Right lobe of liver (tissue), 6 donors: ENCODE results near the gene ORMDL1. TPM values are rescaled to one million over a fixed set of nuclear protein-coding genes. Genes with fewer than 3 reads are reported as not detected.

Source experiments
- ATAC-seq, 4 donors: fragments of 200-7000 bp; cut with Tn5 transposase; one replicate each; pipeline ENCODE4 v1.9.1; 2020; ENCODE audit warnings: mild to moderate bottlenecking in 4 of 4, moderate library complexity in 4 of 4
- DNase-seq, 3 donors: peaks; one replicate each; pipeline ENCODE4 v3.0.0-alpha.2; 2020
- H3K27ac ChIP-seq, 3 donors: fragments of 200-600 bp; one replicate each; pipeline ENCODE4 v1.8.0; 2022
- H3K27me3 ChIP-seq, 2 donors: fragments of 200-600 bp; one replicate each; pipeline ENCODE4 v1.8.0; 2022
- H3K36me3 ChIP-seq, 4 donors: fragments of 200-600 bp; sonication (generic) in 1 of 4; one replicate each; pipeline versions ENCODE4 v1.5.1 to v1.8.0; 2017 to 2022; ENCODE audit warnings: control low read depth in 1 of 4
- H3K4me1 ChIP-seq, 4 donors: fragments of 200-600 bp; sonication (generic) in 1 of 4; one replicate each; pipeline versions ENCODE4 v1.5.1 to v1.8.0; 2017 to 2022; ENCODE audit warnings: control low read depth in 1 of 4
- H3K4me3 ChIP-seq, 3 donors: fragments of 200-600 bp; one replicate each; pipeline ENCODE4 v1.8.0; 2022
- H3K9me3 ChIP-seq, 4 donors: fragments of 200-600 bp; sonication (generic) in 1 of 4; one replicate each; pipeline versions ENCODE4 v1.5.1 to v1.8.0; 2017 to 2022; ENCODE audit warnings: control low read depth in 1 of 4
- CTCF ChIP-seq, 4 donors: fragments of 200-600 bp in 3 of 4; fragments of 450-650 bp in 1 of 4; IDR thresholded peaks; one replicate each; pipeline versions ENCODE4 v1.5.1 to v1.8.0; 2016 to 2022; ENCODE audit warnings: antibody characterized with exemption in 4 of 4, mild to moderate bottlenecking in 2 of 4
- POLR2A ChIP-seq: fragments of 450-650 bp; IDR thresholded peaks from one replicate; pipeline ENCODE4 v1.6.1; 2017; ENCODE audit warnings: antibody characterized with exemption, mild to moderate bottlenecking
- WGBS: methylation state at CpG from one replicate; pipeline ENCODE4 v1.1.6; 2018; ENCODE audit warnings: low coverage, low lambda C conversion rate; ENCODE audit not compliant: insufficient coverage; ENCODE audit errors: missing lambda C conversion rate; 5-methylcytosine and 5-hydroxymethylcytosine counted together
- intact Hi-C, 2 donors: fragments of 100-400 bp; cut with DNase I; formaldehyde crosslinking; loops; one replicate each; pipeline versions ENCODE4 v1.11.2 to v1.14.1; 2022
- total RNA-seq, 6 experiments: library from RNA; depleted of rRNA in 2 of 6; stranded (reverse); fragments of >200 nt in 2 of 6; fragmentation: NEBNext Ultra II Directional in 3 of 6; extraction: Animal tissue kit (Norgen Biotek cat#: 25700) in 3 of 6; gene quantifications; one replicate each; pipeline versions ENCODE4 v1.1.0 to v1.2.4, GENCODE V29; 2016 to 2023
- donor health status: DM: no; HTN: yes; CAD: no.
- donor health status: DM: no; HTN: no; CAD: no.
- donor health status: DM: no; HTN: no; CAD: no.
- donor health status: DM: no; HTN: yes; CAD: no.
- donor health status: DM: no; HTN: yes; CAD: no.

The ORMDL1 gene
- total RNA-seq, 6 experiments from 2014 or later, result 19.1 to 46.1 (median 28.7) TPM

DNA sequence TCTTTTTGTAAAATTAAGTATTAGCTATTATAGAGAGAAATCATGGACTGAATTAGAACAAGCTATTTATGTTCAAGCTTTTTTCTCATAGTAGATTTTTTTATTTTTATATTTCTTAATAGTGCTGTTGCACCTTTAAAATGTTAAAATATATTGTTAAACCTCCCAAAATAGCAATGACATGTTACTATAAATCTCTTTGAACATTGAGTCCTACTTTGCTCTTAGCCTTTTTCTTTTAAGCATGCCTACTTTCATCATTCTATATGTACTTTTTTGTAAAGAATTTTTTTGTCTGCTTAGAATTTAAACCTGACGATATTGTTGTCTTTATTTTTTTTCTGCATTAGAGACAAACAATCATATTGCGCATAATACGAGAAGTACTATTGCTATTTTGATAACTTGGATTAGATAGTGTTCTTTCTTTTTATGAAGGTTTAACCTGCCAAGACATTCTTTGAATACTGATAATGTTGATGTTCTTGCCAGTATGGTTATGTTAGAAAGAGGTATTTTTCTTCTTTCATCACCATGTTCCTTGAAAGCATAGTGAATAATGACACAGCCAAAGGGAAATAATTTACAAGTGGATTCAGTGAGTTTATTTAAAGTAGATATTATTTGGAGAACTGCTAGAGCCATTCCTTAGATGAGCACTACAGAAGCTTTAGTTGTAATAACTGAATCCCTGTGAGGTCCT, 40.7 kb upstream of the ORMDL1 start:
- TF ChIP-seq CTCF (IDR thresholded peaks at IDR 0.05) (no peak), POLR2A (no peak)
- H3K9me3 ChIP-seq, result no peaks in the 10 kb centered on the region
- 83% methylated on average over 3 of the region's 3 CpGs for WGBS

DNA sequence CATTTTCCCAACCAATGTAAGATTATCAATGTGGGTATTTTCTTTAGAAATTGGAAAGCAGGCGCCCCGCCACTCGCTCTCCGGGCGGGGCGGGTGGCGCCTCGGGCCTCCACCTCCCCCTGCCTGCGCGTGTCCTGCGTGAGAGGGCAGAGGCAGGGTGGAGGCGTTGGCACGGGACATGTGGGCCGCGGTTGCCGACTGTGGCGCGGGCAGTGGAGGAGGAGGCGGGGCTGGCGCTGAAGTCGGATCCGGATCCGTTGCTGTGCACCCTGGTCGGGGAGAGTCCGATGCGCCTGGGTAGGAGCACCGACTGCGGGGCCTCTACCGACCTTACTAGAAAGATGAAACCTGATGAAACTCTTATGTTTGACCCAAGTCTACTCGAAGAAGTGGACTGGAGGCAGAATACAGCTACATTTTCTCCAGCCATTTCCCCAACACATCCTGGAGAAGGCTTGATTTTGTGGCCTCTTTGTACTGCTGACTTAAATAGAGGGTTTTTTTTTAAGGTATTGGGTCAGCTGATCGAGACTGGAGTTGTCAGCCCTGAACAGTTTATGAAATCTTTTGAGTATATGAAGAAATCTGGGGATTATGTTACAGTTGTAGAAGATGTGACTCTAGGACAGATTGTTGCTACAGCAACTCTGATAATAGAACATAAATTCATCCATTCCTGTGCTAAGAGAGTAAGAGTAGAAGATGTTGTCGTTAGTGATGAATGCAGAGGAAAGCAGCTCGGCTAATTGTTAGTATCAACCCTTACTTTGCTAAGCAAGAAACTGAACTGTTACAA, 38.0 kb upstream of the ORMDL1 start:
- Histone ChIP-seq H3K4me1 (no peaks in the 10 kb centered on the region), H3K4me3 (no peak overlapping the region), H3K27ac (no peak overlapping the region), H3K9me3 (no peaks in the 10 kb centered on the region), H3K27me3 (no peaks in the 10 kb centered on the region), H3K36me3 (peaks cover 0 to 5% (median 0%) of the 10 kb centered on the region in 4 donors)
- intact Hi-C loops, result no loop called here
- DNase-seq, result peak in 1 of 3 donors; percentile 52
- no peak for ATAC-seq
- TF ChIP-seq CTCF (IDR thresholded peaks at IDR 0.05) (no peak), POLR2A (no peak)
- 98% methylated on average over 14 of the region's 33 CpGs for WGBS

More for the DNA sequence above, 40.7 kb upstream of the ORMDL1 start:
- no peak overlapping the region for H3K27ac ChIP-seq
- H3K4me3 ChIP-seq, result no peak overlapping the region
- intact Hi-C loops, result no loop called here
- no peak for ATAC-seq
- H3K27me3 ChIP-seq, result no peaks in the 10 kb centered on the region
- no peaks in the 10 kb centered on the region for H3K4me1 ChIP-seq
- H3K36me3 ChIP-seq, result no peaks in the 10 kb centered on the region
- DNase-seq, result no peak

DNA sequence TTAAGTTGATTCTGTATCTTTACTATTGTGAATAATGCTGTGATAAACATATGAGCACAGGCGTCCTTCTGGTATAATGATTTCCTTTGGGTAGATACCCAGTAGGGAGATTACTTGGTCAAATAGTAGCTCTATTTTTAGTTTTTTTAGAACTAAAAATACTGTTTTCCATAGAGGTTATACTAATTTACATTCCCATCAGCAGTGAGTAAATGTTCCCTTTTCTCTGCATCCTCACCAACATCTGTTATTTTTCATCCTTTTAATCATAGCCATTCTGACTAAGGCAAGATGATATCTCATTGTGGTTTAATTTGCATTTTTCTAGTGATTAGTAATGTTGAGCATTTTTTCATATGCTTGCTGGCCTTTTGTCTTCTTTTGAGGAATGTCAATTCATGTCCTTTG, 35.2 kb upstream of the ORMDL1 start:
- DNase-seq (no peak), ATAC-seq (no peak)
- no peak for TF ChIP-seq CTCF (IDR thresholded peaks at IDR 0.05)
- TF ChIP-seq POLR2A, result no peak
- Histone ChIP-seq H3K4me1 (no peaks in the 10 kb centered on the region), H3K4me3 (no peak overlapping the region), H3K27ac (no peak overlapping the region), H3K9me3 (no peaks in the 10 kb centered on the region), H3K36me3 (peaks cover 0 to 5% (median 0%) of the 10 kb centered on the region in 4 donors), H3K27me3 (no peaks in the 10 kb centered on the region)
- WGBS, result 88% methylated on average over 1 of the region's 1 CpG
- intact Hi-C loops, result no loop called here

GRCh38 chr2:189818249-189819038, 34.3 kb upstream of the ORMDL1 start:
- intact Hi-C loops, result no loop called here
- H3K4me1 ChIP-seq, result no peaks in the 10 kb centered on the region
- ATAC-seq, result no peak

More at GRCh38 chr2:189818249-189819038, 34.3 kb upstream of the ORMDL1 start:
- no peaks in the 10 kb centered on the region for H3K9me3 ChIP-seq
- no peak overlapping the region for H3K4me3 ChIP-seq
- no peak for DNase-seq
- no peak overlapping the region for H3K27ac ChIP-seq
- TF ChIP-seq CTCF (IDR thresholded peaks at IDR 0.05) (no peak), POLR2A (no peak)
- 83% methylated on average over 3 of the region's 3 CpGs for WGBS
- H3K36me3 ChIP-seq, result peaks cover 0 to 5% (median 0%) of the 10 kb centered on the region in 4 donors
- H3K27me3 ChIP-seq, result no peaks in the 10 kb centered on the region
